DMS79 (cell line): ENCODE measurements around the gene LPP.
"Not testable (repeated sequence)": the region's sequence is repeated elsewhere in the genome, so short reads cannot be mapped to it uniquely, and the experiment has no call there.

ENCODE experiments used
- DNase-seq: peaks from one replicate; lab custom pipeline; 2025; lab: John Stamatoyannopoulos, UW

Gene LPP

GRCh38 chr3:188154014-188154808, at the start of gene LPP:
Gene LPP, plus strand, starts transcription at chr3:188154157. Its CDS starts 251,964 bp downstream, at chr3:188406121.
- DNase-seq, result peak; percentile 29

DNA sequence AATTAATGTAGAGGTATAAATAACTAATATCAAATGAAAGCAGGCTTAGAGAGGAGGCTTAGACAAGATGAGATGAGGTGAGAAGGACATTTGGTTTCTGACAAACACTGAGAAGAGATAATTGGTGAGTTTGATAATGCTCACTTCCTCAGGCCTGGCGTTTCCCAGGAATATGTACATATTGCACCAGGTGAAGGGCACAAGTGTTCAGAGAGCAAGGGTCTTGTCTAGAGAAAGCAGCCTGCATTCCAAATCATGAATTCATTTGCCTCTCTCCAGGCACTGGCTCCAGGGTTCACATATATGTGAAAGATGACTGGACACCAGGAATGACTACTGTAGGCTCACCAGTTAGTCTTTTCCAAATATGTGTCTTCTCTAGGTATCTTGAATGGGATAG, 48.0 kb upstream of the LPP start:
- DNase-seq, result no peak

DNA sequence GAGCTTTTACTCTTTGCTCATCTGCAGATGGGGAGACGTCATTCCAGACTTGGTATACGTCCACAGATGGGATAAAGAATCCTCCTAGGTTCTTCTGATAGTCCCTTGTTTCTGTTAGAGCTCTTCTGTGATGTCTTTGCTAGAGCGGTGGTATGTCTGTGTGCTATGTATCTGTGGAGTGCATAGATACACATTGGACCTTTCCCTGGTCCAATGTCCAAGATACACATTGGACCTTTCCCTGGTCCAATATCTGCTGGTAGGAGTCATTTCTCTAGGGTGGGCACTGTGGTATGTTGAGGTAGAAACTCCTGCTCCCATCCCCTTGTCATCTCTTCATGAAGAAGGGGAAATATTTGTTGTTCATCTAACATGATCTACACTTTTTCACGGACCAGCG, 47.5 kb upstream of the LPP start:
- no peak for DNase-seq

DNA sequence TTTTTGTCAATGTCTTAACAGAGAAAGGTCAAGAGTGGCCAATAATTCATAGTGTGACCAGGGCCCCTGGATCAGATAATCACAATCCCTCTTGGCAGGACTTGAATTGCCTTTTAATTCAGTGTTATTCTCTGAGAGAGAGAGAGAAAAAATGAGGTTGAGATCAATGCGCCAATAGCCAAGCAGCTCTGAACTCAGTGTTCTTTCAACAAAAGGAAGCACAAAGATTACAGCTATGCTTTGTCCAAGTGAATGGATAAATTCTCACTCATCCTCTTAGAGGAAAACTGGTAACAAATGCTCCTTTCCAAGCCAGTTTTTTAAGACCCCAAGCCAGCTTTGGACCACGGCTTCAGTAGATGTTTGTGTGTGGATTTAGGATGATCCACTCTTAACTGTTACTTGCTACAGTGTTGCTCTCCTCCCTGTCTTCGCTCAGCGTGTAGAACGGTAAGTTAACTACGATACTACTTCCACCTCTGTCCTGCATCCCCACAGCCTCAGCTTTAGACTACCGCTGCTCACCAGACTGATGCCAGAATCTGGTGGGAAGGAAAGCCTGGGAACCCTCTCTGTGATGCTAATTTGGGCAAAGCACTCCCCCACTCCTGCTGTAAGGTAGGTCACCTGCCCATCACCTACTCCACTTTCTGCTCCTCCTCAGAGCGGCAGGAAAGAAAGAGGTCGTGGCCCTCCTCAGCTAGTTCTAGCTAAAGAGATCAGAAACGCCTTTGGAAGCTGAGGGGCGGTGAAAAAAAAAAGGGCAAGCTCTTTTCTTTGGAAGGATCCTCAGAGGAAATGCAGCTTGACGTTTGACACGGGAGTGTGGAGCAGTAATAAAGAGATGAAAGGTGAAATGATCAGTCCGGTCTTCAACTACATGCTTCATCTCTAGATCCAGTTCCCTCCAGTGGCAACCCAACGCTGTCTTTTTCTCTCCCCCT, 46.8 kb upstream of the LPP start:
- DNase-seq, result no peak

- DNase-seq, result no peak
These were observed 45.1 kb upstream of the LPP start for GRCh38 chr3:188108703-188109412.

DNA sequence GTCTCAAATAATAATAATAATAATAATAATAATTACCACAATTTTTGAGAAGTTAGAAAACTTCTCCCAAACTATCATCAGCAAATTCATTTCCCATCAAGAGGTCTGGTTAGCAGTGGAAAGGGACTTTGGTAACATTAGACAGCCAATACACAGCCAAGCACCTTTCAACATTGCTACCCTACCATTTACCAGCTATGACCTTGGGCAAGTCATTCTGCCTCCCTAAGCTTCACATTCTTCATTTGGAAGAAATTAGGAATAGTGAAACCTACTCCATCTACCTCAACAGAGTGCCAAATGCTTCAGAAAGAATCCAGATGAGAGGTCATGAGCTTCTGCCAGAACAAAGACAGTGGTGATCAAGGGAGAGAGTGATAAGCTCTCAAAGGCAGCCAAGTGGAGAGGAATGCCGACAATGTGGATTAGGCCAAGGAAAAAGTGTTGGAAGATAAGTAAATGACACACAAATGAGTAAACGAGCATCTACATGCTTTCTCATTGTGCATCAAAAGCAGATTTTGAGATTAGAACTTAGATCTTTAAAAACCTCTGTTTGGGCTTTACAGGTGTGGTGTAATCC, 42.9 kb upstream of the LPP start:
- no peak for DNase-seq

- DNase-seq, result no peak
These were observed 40.2 kb upstream of the LPP start for GRCh38 chr3:188113756-188114155.

DNA sequence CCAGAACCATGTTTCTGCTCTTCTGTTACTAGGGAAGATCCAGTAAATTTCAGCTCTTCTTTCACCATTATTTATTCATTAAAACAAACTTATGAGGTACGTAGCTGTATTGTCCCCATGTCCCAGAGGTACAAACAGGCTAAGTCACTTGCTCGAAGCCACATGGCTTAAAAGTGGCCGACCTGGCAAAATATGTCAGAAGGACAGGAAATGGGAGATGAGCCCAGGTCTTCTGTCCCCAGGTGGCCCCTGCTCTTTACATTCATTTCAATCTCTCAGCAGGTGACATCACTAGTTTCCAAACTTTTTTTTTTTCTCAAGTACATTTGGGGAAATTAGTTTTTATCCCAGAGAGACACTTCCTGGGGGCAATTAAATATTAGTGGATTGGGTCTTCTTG, 34.1 kb upstream of the LPP start:
- no peak for DNase-seq

DNA sequence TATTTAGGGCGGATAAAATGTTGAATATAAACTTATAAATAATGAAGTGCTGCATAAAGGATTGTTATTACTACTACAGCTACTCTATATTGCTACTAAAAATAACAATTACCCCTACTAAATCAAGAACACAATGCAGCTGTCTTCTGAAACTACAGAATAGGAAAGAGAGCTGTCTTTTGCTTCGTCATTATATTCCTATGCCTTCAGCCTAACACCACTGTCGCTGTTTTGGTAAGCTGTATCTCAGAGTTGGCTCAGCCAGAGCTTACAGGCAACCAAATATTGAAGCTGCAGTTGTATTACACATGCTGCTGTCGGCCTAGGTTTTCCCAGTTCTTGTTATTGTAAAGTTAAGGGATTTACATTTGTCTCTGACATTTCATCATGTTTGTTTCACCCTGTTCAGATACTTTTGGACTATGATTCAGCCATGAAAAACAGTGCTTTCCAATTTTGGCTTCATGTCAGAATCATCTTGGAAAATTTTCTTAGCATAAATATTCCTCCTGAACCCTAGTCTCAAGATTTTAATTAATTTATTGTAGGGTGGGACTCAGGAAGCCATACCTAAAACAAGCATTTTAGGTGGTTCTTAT, 31.3 kb upstream of the LPP start:
- no peak for DNase-seq

DNA sequence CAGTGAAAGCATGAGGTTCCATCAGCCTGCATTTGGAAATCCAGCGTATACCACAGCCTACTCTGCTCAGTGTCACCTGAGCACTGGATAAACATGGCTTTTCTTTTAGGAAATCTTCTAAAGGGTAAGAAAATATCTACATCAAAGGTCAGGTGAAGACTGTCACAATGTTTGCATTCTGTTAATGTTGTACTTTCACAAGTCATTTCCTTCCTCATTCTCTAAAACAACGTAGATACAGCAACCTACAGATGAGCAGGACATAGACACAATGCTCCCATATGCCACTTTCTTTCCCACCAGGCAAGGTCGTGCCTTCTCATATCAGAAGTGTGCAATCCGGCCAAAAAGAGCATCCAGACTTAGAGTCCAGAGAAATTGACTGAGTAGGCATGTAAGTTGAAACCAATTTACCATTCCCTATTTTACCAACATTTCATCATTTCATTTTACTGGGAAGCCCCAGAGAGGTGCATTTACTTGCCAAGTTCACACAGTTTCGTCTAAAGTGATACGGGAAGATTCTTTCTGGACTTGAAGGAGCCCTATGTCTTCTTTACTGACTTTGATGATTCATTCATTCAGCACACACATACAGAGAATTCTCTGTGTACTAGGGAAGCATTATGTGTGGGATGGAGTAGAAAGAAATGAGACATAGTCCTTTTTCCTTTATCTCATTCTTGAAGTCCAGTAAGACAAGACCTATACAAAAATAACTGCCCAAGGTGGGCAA, 30.6 kb upstream of the LPP start:
- DNase-seq, result no peak

DNA sequence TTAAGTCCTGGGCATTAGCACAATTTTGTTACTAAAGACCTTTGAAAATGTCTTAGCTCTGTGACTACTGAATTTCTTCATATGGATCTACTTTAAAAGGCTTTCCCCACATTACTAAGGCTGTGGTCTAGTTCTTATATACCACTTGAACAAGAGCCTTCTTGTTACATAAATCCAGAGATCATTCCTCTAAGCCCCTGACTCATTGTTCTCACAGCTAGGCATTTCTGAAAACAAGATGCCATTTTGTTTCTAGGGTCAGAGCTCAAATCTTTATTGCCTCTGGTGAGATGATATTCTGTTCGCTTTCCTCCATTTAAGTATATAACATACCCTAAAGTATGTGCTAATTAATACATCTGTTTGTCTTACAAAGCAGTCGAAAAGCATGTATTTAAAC, 29.8 kb upstream of the LPP start:
- no peak for DNase-seq

GRCh38 chr3:188125076-188125475, 28.9 kb upstream of the LPP start:
- DNase-seq, result no peak

DNA sequence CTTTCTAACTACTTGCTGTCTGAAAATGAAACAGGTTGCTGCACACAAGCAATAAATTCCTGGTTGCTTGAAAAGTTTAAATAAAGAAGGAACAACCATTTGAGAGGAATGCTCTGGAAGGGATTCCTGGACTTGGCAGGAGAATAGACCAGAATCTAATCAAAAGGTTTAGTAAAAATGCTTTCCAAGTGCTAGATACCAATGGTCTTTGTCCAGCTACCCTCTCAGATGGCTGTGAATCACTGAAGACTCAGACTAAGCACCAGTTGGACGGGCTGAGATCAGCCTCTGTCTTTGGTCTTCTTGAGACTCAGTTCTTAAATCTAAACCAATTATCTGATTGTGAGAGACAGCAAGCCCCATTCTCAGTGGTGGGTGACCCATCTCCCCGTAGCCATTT, 27.7 kb upstream of the LPP start:
- DNase-seq, result no peak

DNA sequence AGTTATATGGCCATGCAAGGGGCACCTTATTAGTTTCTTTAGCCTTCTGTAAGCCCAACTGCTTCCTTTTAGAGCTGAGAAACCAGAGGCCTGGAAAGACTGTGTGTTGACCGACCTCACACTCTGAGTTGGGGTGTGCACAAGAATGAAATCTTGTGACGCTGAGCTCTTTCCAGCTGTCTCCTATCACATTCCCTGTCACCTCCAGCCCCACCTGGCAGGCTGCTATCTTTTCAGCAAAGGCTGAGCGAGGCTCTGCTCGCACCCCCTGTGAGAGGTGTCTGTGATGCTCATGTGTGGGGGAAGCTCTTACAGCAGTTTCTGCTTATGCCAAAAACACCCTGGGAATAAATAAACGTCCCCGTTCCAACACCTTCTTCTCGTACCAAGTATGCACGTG, 27.0 kb upstream of the LPP start:
- DNase-seq, result no peak

DNA sequence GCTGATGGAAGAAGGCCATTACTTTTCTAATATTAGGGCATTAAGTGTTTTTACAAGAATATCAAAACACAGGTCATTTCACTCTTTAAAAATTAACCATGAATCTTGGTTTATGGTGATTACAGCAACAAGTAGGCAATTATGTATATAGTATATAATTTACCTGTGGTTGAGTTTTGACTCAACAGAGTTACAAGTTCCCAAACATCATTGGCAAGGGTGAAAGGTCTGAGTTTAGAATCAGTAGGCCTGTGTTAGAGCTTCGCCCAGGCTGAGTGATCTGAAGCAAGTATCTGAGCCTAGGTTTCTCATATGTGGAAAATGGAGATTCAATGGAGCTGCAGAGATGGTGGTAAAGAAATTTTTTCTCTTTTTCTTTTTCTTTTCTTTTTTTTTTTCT, 25.1 kb upstream of the LPP start:
- no peak for DNase-seq

- not testable (repeated sequence) for DNase-seq
These were observed 22.9 kb upstream of the LPP start for GRCh38 chr3:188131023-188131422.

DNA sequence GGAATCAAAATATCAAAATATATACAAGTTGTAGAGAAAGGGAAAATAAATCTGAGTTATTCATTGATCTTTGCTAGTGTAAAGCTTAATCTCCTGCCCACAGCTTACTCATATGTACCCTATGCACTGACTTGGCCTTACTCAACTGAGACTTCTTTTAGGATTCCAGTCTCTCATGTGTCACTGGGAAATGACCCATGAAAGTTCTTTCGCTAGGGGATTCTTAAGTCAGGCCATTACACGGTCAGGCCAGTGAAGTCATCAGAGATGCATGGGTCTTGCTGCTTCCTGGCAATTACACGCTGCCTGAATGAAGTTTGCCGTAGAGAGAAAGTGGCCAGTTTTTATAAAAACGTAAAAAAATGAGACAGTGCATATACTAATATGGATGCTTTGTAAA, 20.7 kb upstream of the LPP start:
- DNase-seq, result no peak

DNA sequence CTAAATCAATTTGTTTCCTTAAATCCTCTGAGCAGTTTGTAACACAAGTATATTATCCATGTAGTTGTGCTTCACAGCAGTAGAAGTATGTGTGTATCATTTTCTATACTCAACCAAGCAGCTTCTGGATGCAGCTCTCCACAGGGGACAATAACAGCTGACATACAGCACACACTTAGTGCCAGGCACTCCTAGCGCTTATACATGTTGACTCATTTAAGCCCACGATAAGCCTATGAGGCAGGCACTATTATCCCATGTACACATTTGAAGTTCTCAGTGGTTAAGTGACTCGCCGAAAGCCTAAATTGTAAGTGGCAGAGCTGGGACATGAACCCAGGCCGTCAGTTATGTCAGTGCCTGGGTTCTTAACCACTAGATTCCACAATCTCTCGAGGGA, 20.3 kb upstream of the LPP start:
- DNase-seq, result no peak

GRCh38 chr3:188134079-188134478, 19.9 kb upstream of the LPP start:
- DNase-seq, result no peak

DNA sequence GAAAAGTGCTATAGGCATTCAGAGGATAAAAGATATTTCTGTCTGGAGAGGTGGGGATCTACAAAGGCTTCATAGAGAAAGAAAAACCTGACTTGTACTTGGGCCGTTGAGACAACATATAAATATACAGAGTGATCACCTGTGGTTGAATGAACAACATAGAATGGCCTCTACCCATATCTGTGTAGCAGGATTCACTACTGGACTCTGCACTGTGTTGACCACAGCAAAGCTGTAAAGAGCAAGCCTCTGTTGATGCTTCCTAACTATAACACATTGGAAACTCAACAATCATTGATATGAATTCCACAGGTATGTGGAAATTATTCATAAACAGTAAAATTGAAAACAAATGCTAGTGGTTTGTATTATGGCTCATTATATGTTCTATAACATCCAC, 19.1 kb upstream of the LPP start:
- no peak for DNase-seq

DNA sequence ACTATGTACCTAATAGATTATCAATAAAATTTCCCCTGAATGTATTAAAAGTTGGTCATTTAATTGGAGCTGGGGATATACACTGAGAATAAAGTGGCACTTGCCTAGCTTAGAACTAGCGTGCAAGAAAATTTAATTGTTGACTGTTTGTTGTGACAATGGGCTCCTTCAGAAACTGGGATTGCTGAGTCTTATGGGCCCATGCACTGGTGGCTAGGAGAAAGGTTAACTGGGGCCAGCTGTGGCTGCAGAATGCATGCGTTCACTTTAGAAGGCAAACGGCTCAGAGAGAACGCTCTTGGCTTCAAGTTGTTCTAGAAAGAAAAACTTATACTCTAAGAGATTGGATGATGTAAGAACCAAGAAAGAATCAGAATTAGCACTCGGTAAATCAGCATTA, 18.7 kb upstream of the LPP start:
- no peak for DNase-seq
